B cell (primary cell): ENCODE data around the gene LRRC7.

ENCODE experiments used
- CTCF ChIP-seq: fragments of 200-600 bp; IDR thresholded peaks from one replicate; pipeline ENCODE4 v1.8.0; 2022; ENCODE audit warnings: antibody characterized with exemption, mild to moderate bottlenecking
- EZH2 ChIP-seq: IDR thresholded peaks from 2 replicates; pipeline ENCODE4 v1.6.1; 2012; ENCODE audit warnings: borderline replicate concordance, low read depth, mild to moderate bottlenecking, moderate library complexity, low read length; ENCODE audit not compliant: insufficient read depth, poor library complexity, severe bottlenecking

- TF ChIP-seq EZH2 (no peak), CTCF (no peak)
These were observed 525.7 kb downstream of the LRRC7 start for GRCh38 chr1:70093250-70093975.
